Measurements from ENCODE around the gene KPNA5.
"Not testable (repeated sequence)": the region's sequence is repeated elsewhere in the genome, so short reads cannot be mapped to it uniquely, and the experiment has no call there.

Gene KPNA5

DNA sequence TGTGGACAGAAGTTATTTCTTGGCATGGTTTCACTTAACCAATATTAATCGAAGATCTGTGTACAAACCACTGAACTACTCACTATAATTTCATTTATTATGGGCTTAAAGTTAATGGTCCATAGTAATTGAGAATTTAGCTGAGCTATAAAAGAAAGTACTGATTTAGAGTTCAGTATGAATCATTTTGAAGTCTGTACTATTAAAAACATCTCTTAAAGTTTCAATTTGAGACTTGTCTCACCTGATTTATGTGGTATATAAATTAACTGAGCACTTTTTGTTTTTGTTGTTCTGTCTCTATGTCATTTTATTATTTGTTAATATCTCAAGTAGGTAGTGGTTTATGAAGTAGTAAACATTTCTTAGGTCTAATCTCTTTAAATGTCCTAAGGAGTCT, 24.9 kb downstream of the KPNA5 start:
- no peak for DNase-seq

DNA sequence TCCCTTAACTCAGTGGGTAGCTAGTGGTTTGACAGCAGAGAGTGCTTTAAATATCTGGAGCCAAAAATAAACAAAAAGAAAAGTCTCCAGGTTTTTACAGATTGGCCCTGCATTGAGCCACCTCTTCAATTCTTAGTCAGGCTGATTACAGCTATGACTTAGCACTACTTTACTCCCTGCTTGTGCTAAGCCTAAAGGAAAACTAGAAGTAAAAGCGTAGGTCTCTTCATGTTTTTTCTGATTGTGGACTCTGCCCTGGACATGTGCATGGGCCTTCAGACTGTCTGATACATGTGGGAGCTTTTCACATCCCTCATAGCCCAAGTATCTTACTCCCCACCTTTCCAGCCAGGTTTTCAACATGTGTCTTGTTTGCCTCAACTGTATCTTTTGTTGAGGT, 33.3 kb downstream of the KPNA5 start:
- no peak for DNase-seq

DNA sequence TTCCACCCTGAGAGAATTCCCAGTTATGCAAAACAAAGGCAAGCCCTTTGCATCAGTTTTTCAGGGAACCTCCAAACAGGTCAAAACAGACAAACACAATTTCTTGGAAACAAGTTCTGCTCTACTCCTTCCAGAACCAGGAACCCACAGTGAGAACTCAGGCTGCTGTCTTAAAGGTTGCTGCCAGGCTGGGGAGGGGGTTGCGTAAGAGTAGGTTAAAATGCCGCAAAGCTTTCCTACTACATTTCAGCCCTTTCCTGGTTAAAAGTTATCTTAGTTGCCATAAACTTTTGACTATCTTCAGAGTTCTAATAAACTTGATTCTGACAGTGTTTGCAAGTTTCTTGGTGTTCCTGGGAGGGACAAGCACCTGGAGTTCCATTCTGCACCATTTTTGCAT, 33.8 kb downstream of the KPNA5 start:
- no peak for DNase-seq

DNA sequence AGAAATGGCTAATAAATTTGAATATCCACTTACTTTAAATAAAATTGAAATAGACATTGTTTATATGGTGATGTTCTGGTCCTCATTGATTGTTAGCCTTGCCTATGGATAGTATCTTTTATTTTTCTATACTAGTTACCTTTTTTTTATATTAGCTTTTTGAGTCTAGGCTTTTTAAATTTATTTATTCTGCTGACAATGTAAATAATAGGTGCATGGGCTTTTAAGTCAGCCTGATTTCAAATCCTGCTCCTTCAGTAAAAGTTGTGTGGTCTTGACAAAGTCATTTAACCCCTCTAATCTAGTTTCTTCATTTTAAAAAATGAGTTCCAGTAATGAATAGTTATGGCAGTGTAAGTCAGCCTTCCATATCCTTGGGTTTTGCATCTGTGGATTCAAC, 45.9 kb downstream of the KPNA5 start:
- no peak for DNase-seq

DNA sequence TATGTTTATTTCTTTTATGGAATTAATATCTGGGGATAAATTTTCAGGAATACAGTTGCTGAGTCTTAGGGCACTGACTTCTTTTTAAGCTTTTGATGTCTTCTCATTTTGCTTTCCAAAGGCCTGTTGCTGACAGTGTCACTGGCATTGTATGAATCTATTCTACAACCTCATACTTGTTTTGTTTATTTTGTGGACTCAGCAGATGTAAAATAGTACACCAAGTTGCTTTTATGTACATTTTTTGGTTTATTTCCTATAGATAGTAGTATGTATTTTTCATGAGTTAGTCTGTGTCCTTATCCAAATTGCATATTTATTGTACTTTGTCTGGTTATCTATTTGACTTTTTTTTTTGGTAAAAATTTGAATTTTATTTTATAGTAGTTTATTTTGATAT, 49.5 kb downstream of the KPNA5 start:
- no peak for DNase-seq

DNA sequence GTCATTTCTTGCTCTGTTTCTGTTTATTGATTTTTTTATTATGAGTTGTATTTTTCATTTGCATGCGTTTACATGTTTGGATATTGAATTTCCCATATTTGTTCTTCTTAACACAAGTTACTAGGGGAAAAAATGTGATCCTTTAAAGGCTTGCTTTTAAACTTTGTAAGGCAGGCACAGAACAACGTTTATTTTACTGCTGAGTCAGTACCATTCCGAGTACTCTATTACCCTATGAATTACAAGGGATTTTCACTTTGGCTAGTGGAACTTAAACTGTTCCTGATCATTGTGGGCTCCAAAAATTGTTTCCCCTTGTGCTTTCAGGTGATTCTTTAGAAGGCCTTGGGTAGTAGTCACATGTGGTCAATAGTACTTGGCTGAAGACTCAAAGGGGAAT, 56.0 kb downstream of the KPNA5 start:
- DNase-seq: no peak

DNA sequence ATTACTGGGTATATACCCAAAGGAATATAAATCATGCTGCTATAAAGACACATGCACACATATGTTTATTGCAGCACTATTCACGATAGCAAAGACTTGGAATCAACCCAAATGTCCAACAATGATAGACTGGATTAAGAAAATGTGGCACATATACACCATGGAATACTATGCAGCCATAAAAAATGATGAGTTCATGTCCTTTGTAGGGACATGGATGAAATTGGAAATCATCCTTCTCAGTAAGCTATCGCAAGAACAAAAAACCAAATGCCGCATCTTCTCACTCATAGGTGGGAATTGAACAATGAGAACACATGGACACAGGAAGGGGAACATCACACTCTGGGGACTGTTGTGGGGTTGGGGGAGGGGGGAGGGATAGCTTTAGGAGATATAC, 59.5 kb downstream of the KPNA5 start:
- DNase-seq: not testable (repeated sequence)

DNA sequence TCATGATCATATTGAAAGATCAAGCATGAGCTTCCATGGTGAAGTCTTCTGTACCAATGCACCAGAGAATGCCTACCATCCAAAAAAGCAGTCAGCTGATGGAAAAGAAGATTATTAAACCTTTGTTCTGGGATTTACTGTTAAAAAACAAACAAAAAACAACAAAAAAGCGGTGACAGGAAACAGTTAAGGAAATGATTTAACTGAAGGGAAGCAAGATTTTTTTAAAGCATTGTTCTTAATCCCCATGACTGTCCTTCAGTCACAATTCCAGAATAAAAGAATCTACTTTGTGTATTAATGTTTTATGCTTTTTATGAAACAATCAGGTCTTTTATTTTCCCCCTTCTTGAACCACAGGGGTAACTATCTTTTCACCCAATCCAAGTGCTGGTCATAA, 60.6 kb downstream of the KPNA5 start:
- DNase-seq: no peak

DNA sequence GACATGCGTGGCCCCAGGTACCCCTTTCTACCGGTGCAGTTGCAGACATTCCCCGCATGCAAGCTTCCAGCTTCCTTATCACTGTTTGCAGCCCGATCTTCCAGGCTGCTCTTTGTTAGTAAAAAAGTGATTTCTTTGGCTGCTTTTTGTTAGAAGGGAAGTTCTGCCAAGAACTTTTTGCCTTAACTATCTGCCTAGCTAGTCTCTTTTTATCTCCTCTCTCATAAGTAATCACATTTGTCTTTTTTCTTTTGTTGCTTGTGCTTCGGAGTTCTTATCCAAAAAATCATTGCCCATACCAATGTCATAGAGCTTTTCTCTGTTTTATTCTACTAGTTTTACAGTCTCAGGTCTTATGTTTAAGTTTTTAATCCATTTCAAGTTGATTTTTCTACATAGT, 64.2 kb downstream of the KPNA5 start:
- no peak for DNase-seq

DNA sequence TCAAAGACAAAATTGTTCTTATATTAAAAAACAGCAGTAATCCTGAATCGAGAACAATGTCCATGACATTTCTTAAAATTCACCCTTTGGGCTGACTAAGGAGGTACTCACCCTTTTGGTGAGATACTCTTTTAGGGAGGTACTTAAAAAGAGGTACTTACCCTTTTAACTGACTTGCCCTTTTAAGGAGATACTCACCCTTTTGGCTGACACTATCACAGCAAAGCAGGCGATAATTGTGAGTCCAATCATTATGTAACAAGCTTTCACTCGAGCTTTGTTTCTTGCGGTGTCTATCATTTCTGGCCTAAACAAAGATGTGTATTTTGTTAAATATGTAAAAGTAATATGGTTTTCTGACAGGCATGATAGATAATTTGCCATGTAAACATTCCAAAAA, 80.8 kb downstream of the KPNA5 start:
- DNase-seq: no peak

DNA sequence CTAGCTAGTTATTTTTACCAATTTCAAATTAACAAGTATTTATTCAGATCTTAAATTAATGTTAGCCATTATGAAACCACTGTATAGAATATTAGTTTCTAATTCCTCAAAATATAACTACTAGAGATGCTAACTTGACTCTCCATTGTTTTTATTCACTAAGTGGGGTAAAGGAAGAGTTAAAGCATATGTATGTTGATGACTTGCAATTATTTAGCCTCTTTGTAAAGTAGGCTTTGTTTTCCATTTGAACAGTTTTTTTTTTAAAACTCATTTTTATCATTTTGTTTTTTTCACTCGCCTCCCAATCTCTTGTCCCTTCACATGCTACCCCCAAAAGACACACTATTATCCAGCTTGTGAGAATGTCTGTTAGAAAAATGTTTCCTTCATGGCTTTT, 81.2 kb downstream of the KPNA5 start:
- DNase-seq: no peak

DNA sequence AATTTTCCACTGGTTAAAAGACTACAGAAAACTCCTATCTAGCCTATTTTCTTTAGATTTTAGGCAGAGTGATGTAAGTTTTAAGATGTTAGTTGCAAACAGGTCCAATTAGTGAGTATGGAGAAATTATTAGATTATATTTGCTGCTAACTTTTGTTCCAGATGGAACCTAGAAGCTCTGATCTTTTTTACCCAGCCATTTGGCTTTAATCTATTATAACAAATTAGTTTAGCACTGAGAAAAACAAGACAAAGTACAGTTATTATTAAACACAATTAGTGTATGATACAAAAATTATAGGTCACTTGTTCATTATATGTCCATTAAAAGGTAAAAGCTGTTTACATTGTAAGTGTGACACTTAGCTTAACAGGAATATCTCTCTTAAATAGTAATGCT, 82.0 kb downstream of the KPNA5 start:
- DNase-seq: no peak

DNA sequence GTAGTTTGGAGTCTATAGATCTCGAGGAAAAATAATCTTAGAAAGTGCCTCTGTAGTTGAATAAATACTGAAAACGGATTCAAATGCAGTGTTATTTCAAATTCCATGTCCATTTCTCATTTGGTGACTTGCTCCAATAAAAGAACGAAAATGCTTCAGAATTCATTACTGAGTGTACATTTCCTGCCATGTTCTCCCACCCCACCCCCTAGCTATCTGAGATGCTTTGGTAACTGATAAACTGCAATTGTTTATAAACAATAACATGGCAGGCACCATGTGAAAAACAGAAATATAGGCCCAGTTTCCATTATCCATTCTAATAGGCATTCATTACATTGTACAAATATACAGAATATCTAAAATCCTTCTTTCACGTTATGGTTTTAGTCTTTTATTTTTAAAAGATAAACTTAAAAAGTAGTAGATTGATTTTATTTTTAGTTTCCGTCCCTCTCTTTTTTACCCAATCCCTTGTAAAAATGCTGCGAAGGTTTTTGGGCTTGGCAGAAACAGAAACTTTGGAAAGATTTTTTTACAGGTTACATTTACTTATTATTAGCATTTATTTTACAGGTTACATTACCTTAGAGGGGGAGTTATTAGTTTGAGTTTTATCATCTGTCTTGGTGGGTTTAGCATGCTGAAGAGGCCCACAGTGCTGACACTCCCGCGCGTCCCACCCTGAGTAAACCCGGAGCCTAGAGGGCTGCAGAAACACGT, 83.1 kb downstream of the KPNA5 start:
- DNase-seq: no peak

DNA sequence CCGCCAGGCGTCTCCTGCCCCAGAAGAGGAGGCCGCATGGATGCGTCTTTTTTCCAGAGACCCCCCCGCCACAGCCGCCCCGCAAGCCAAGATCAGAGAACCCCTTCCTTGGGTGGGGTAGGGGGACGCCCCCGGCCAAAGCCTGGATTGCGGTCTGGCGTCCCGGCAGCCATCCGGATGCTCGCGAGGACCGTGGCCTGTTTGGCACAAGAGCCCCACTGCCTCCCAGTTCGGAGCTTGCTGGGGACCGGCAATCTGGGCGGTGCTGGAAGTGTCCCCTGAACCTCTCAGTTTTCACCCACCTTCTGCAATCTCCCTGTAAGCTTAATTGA, 83.6 kb downstream of the KPNA5 start:
- DNase-seq: no peak

DNA sequence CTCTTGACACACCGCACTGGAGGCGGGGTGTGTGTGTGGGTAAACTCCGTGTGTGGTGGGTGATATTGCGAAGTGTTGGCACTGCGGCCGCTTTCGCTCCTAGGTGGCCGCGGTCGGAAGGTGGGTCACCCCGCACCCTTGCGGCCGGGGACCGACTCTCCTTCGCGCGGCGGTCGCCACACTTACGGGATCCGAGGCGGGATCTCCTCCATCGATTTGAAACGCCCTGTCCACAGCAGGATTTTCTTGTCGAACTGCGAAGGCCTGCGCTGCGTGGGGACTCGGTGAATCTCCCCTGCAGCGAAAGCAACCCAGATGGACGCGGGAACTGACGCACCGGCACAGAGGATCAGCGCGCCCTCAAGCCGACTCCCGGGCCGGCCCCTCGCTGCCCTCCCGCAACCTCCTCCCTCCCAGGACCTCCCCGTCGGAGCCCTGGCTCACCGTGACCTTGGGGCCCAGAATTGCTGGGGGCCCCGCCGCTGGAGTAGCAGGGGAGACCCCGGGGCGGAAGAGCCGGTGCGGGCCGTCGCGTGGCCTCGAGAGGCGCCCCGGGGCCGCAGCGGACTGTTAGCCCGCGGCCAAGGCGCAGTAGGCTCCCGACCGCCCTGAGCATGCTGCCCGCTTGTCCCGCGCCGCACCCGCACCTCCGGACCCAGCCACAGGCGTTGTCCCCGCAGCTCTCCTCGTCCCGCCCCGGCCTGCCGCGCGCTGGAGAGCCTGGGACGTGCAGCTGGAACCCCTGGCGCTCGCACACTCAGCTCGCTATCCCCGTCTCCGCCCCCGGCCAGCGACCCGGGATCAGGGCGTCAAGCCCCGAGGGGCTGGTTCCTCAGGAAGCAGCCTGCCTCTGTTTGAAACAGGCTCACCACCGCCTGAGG, 84.2 kb downstream of the KPNA5 start, which contains the start of gene FAM162B:
Gene FAM162B (minus strand): TSS at position 759 of the 881 bp plus-strand sequence. CDS start 143 bp downstream, at position 616.
- DNase-seq: no peak

DNA sequence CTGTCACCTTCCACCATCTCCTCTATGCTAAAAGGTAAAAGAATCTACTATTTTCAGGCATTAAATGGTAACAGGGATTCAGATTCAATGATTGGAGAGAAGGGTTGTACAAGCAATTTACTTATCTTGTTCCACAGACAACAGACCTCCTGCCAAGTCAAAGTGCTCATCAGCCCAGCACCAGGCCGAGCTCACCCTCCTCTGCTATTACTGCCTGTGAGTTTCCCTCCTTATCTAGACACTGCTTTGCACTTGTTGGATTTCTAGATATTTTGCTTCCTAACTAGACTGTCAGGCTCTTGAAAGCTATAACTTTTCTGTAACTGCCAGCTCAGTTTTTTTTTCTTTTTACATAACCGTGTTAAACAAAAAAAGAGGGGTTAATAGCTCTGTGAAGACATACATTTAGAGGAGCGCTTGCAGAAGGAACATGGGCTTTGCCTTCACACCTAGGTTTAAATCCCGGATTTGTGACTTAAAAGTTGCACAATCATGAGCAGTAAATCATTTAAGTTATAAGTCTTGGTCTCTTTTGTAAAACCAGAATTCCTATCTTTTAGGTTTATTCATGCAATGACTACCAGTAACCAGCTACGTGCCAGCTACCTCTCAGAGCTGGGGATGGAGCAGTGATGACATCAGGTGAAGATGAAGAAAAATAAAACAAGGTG, 85.6 kb downstream of the KPNA5 start:
- DNase-seq: no peak

DNA sequence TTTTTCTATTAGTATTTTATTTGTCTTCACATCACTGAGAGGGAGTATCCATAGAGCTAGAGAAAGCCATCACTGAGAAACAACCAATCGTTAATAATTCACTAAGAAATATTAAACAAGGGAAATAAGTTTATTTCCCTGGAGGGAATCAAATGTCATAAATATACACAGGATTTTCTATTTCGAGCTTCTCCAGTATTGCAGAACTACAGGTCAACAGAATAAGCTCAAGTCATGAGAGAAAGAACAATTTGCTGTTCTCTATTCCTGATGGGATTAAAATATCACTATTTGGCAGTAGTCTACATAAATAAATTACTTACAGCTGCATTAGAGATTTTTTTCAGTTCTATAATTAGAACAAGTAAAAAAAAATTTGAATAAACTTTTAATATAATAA, 86.7 kb downstream of the KPNA5 start:
- no peak for DNase-seq

DNA sequence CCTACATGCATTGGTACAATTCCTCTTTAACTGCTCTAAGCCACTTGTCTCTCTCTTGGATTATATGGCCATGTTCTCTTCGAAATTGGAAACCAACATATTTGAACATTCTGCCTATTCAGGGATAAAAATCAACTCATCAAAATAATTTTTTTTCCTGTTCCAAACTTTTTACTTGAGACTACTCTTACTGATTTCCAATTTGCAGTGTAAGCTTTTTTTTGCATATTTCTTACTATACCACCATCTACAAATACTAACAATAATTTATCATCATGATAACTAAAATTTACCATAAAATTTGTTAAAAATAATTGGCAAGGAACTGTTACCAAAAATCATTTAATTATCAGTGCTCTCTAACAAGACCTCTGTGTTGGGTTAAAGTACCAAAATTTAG, 91.4 kb downstream of the KPNA5 start:
- no peak for DNase-seq

DNA sequence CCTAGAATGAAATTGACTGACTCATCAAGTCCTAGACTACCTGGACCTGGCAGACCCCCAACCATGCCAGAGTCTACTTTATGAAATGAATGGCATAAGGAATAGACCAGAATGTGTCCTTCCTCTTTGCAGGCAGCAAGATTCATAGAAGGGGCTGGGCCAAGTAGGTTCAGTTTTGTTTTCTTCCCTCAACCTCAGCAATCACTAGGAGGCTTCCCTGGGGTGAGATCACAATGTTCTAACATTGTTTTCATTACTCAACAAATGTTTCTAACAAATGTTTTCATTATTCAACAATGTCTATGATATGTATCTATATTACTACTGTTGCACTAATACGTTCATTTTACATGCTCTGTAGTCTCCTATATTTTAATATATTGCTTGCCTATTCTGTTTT, 92.9 kb downstream of the KPNA5 start:
- DNase-seq: no peak

DNA sequence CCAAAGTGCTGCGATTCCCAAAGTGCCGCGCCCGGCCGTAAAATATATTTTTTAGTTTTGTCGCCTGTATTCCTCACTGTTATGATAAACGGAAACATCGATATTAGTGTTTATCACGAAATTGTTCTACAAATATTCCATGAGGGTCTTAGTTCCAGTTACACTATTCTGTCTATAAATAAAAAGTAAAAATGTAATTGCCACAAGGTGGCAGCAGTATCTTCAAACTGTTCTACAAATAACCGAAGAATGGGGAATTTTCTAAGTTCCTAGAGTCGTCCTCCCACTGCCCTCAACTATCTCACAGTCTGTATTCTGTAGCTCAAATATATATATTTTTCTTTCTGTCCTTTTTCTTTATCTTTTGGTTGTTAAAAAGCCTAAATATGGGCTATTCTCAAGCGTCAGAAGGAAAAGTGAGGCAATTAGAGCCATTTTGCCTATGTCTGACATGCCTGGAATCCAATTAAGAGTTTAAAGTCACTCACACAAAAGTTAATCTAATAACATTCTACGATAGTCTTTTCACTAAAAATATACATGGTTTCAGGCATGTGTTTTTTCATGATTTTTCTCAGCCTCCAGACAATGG, 98.7 kb downstream of the KPNA5 start:
- DNase-seq: no peak

DNA sequence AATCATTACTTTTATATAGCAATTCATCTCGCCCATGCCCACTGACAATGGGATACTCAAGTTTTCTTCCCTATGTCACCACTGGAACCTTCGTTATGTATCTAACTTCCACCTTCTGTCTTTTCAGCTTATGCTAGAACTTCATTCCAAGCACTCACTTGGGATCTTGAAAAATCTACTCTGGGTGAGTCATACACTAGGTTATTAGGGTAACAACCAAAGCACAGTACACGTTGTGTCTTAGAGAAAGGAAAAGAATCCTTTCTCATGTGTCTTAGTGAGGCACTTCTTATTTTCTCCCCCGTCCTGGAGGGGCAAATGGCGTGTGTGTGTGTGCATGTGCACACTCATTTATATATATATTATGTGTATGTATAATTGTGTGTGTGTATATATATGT, 102.8 kb downstream of the KPNA5 start:
- no peak for DNase-seq

Data from activated CD4-positive, CD25-positive, alpha-beta regulatory T cell (primary cell).